OCI-LY1 (cell line): Measurements from ENCODE around the gene CUTA.
A peak's percentile ranks its signal among the peaks of the same experiment; 100 is the strongest.

Experiments used
- H2AFZ ChIP-seq: fragments of 200-600 bp; sonication (generic), shearing (Covaris generic); 2 replicates; pipeline ENCODE4 v1.6.0; 2014; ENCODE audit warnings: antibody characterized with exemption, mild to moderate bottlenecking, low read length
- H3F3A ChIP-seq: fragments of 200-600 bp; sonication (generic), shearing (Covaris generic); 2 replicates; pipeline ENCODE4 v1.6.0; 2014; ENCODE audit warnings: mild to moderate bottlenecking, antibody characterized with exemption, low read length, moderate library complexity; ENCODE audit not compliant: insufficient read depth
- H3K27ac ChIP-seq: fragments of 200-600 bp; sonication (generic); 2 replicates; pipeline ENCODE4 v1.5.1; 2014; ENCODE audit warnings: low read length, mixed run types, mild to moderate bottlenecking, low read depth; ENCODE audit not compliant: poor library complexity, severe bottlenecking
- H3K27me3 ChIP-seq: fragments of 200-600 bp; sonication (generic); 2 replicates; pipeline ENCODE4 v1.6.0; 2014; ENCODE audit warnings: antibody characterized with exemption, mild to moderate bottlenecking, low read length, moderate library complexity; ENCODE audit not compliant: insufficient read depth
- H3K36me3 ChIP-seq: fragments of 200-600 bp; sonication (generic); 2 replicates; pipeline ENCODE4 v1.6.1; 2014; ENCODE audit warnings: mild to moderate bottlenecking, antibody characterized with exemption, low read length, moderate library complexity, mixed read lengths; ENCODE audit not compliant: insufficient read depth
- H3K4me1 ChIP-seq: fragments of 200-600 bp; sonication (generic); 2 replicates; pipeline ENCODE4 v1.5.1; 2014; ENCODE audit warnings: mild to moderate bottlenecking, low read length, moderate library complexity; ENCODE audit not compliant: insufficient read depth, severe bottlenecking
- H3K4me2 ChIP-seq: fragments of 200-600 bp; sonication (generic), shearing (Covaris generic); 2 replicates; pipeline ENCODE4 v1.6.1; 2014; ENCODE audit warnings: low read length
- H3K4me3 ChIP-seq: fragments of 200-600 bp; sonication (generic); 2 replicates; pipeline ENCODE4 v1.5.1; 2014; ENCODE audit warnings: low read length, low read depth, mild to moderate bottlenecking, mixed read lengths; ENCODE audit not compliant: poor library complexity, severe bottlenecking
- H3K79me2 ChIP-seq: fragments of 200-600 bp; shearing (Covaris generic); 2 replicates; pipeline ENCODE4 v1.6.1; 2016; ENCODE audit warnings: mixed run types, low read length, mixed read lengths; ENCODE audit not compliant: insufficient read depth
- H3K9ac ChIP-seq: fragments of 200-600 bp; sonication (generic), shearing (Covaris generic); 2 replicates; pipeline ENCODE4 v1.6.1; 2014; ENCODE audit warnings: mild to moderate bottlenecking, low read length, mixed read lengths
- H3K9me2 ChIP-seq: fragments of 200-600 bp; sonication (generic), shearing (Covaris generic); 2 replicates; pipeline ENCODE4 v1.6.1; 2014; ENCODE audit warnings: low read depth, mild to moderate bottlenecking, low read length, mixed read lengths
- H3K9me3 ChIP-seq: fragments of 200-600 bp; shearing (Covaris generic); 2 replicates; pipeline ENCODE4 v1.6.1; 2014; ENCODE audit warnings: low read length, mixed read lengths
- H4K20me1 ChIP-seq: fragments of 200-600 bp; sonication (generic), shearing (Covaris generic); 2 replicates; pipeline ENCODE4 v1.6.0; 2016; ENCODE audit warnings: mild to moderate bottlenecking, low read length; ENCODE audit not compliant: insufficient read depth
- CTCF ChIP-seq: fragments of 200-600 bp; sonication (generic), shearing (Covaris generic); IDR thresholded peaks from 2 replicates; pipeline ENCODE4 v1.5.1; 2017; ENCODE audit warnings: mild to moderate bottlenecking, antibody characterized with exemption, low read length, moderate library complexity, mixed read lengths
- EZH2 ChIP-seq: fragments of 200-600 bp; sonication (generic), shearing (Covaris generic); IDR thresholded peaks from 2 replicates; pipeline ENCODE4 v1.8.0; 2017; ENCODE audit warnings: borderline replicate concordance, mixed run types, mild to moderate bottlenecking, antibody characterized with exemption, low read length, moderate library complexity, mixed read lengths

Gene CUTA

GRCh38 chr6:33413241-33414120, 4.4 kb downstream of the CUTA start:
- Histone ChIP-seq H2AFZ (no peak overlapping the region), H3F3A (peaks cover 6% of the 10 kb centered on the region; the same call in 1 of the 2 replicates), H3K27me3 (no peaks in the 10 kb centered on the region), H3K27ac (peak overlapping the region; percentile 65), H3K36me3 (peaks cover 10% of the 10 kb centered on the region; the same call in 1 of the 2 replicates), H3K79me2 (0 out of 2 replicates have a peak, but pooled peaks cover 5% of the 10 kb centered on the region), H3K4me2 (no peak overlapping the region), H3K9ac (no peak overlapping the region), H3K4me3 (no peak overlapping the region), H4K20me1 (no peaks in the 10 kb centered on the region), H3K9me2 (no peaks in the 10 kb centered on the region), H3K9me3 (no peaks in the 10 kb centered on the region), H3K4me1 (peaks cover 56% of the 10 kb centered on the region)
- TF ChIP-seq EZH2 (no peak), CTCF (no peak)

GRCh38 chr6:33412140-33413009, 5.5 kb downstream of the CUTA start:
- Histone ChIP-seq H3K4me2 (no peak overlapping the region), H3K27me3 (no peaks in the 10 kb centered on the region), H3K9me2 (no peaks in the 10 kb centered on the region), H3K4me3 (no peak overlapping the region), H3K9me3 (no peaks in the 10 kb centered on the region), H3K79me2 (0 out of 2 replicates have a peak, but pooled peaks cover 4% of the 10 kb centered on the region), H2AFZ (no peak overlapping the region), H4K20me1 (no peaks in the 10 kb centered on the region), H3F3A (peaks cover 10% of the 10 kb centered on the region; the same call in 1 of the 2 replicates), H3K4me1 (peaks cover 54% of the 10 kb centered on the region), H3K9ac (no peak overlapping the region), H3K27ac (peak overlapping the region; percentile 21), H3K36me3 (peaks cover 22% of the 10 kb centered on the region)
- TF ChIP-seq CTCF, result no peak
- no peak for TF ChIP-seq EZH2

- Histone ChIP-seq H3K27me3 (no peaks in the 10 kb centered on the region), H2AFZ (no peak overlapping the region), H3K27ac (peak overlapping the region; percentile 28), H4K20me1 (no peaks in the 10 kb centered on the region), H3K9me3 (no peaks in the 10 kb centered on the region), H3K36me3 (peaks cover 29% of the 10 kb centered on the region), H3K4me1 (peaks cover 46% of the 10 kb centered on the region), H3K4me3 (peak overlapping the region; percentile 87), H3K4me2 (peak overlapping the region; percentile 78), H3K9ac (peak overlapping the region; percentile 84), H3F3A (peaks cover 10% of the 10 kb centered on the region; the same call in 1 of the 2 replicates), H3K79me2 (no peaks in the 10 kb centered on the region), H3K9me2 (no peaks in the 10 kb centered on the region)
- TF ChIP-seq EZH2 (no peak), CTCF (no peak)
Measured at GRCh38 chr6:33411632-33412005, 6.3 kb downstream of the CUTA start.
